Measurements from ENCODE around the gene FGF9.

FGF9 gene

DNA sequence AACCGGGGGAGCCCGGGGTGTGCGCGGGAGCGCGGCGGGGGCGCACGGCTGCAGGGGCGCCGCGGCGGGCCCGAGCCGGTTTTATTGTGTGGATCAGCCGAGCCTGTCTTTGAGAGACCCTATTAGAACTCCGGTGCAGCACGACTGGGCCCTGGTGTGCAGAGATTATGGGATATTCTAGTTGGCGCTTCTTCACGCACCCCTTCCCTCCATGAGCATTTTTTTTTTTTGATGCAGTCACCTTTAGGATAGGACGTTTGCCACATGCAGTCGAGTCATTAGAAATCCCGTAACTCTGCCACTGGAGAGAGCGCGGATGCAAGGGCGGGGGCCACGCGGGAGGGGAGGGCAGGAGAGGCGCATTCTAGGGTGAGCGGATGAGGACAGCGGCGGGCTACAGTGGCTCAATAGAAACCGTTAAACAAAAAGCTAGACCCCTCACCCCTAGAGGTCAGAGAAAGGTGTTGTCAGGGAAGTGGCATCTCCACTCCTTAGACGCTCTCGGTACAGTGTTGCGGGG, 3.7 kb downstream of the FGF9 start:
- no peak for DNase-seq (ENCODE audit: low read depth)

DNA sequence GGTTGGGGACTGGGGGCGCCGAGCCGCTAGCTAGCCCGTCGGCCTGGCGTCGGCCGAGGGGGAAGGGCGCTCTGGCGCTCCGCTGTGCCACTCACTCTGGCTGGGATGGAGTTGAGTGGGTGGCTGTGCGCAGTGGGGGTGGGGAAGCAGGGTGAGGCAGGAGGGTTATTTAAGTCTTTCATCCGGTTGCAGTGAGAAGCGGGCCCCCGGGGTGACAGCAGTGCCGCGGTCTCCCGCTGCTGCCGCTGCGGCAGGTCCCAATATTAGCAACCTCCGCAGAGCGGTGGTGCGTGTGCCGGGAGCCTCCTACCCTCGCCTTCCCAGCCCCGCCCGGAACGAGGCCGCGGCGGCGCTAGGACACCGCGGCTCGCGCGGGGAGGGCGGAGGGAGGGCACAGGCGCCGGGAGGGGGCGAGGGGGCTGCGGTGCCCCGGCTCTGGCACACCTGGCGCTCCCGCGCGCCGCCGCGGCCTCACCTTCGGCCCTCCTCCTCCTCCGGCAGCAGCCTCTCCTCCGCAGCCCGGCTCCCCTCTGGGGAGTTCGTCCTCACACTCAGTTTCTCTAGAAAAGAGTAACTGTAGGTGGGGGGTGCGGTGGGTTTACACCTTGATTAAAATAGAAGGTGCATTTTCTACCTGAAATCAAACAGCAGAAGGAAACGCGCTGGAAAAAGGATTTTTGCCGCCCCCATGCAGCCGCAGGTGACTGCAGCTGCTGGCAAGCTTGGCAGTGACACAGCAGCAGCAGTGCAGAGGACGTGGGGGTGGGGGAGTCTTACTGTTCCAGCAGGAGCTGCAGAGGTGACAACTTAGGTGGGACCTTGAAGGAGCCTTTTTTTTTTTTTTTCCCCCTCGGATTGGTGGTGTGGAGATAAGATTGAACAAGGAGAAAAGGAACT, 4.5 kb downstream of the FGF9 start:
- DNase-seq (ENCODE audit: low read depth), result no peak

DNA sequence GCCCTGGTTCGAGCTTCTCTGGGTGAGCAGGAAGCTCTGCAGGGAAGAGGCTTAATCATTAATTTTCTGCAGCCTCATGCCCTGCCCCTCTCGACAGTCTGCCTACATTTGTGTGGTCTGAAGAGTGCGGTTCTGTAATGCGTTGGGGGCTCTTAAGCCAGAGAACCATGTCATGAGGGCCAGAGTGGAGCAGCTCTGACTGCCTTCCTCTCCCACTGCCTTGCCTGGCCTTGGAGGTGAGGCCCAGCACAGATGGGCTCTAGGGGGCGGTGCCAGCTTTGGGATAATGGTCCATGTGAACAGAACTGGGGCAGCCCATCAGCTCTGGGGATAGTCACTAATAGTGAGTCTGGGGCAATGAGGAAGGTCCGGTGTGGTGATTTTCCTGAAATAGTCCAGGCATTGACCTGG, 5.7 kb downstream of the FGF9 start:
- no peak for DNase-seq (ENCODE audit: low read depth)

DNA sequence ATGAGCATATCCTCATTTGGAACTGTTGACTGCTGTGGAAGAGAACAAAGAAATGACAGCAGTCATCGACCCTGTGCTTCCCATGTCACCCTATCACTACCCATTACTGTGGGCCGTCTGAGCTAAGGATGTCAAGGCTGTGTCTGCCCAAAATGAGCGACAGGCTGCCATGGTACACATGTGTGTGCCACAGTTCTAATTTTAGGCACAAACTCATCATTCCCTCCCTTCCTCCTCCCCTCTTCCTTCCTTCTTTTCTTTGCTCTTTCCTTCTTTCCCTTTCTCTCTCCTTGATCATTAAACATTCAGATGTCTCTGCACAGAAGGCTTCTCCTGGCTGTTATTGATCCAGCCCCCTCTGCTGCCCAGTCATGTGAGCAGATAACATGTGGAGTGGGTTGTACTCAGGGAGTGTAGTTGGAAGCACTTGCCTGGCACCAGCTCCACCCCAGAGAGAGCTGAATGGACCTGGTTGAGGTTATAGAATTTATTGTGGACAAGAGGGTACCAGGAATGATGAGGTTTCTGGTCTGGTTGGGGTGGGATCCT, 6.3 kb downstream of the FGF9 start:
- DNase-seq (ENCODE audit: low read depth), result no peak

DNA sequence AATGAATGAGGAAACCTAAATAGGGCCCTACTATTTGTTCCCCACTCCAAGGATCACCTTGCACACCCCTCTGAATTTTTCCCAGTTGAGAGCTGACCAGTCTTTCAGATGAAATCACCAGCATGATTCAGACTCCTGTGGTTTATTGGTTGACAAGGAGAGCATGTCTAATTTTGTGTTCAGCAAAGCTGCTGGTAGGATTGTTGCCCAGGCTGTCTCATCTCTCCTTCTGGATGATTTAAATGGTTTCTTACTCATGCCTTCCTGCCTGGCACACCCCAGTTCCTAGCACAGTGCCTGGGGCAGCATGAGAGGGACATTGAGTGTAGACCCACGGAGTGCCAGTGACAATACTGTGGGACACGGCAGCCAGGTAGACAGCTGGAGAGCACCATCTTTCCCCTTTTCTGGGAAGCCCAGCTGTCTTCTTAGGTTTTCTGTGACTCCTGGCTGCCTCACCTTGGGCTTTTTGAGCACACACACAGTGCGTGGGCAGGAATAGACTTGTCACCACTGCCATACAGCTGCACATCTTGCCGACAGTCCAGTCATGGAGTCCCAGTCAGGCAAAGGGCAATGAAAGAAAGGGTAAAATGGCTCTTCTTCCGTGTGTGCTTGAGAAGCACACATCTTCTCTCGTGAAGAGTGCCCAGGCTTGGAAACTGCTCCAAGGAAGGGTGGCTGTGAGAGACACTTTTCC, 12.3 kb downstream of the FGF9 start:
- DNase-seq (ENCODE audit: low read depth), result no peak

DNA sequence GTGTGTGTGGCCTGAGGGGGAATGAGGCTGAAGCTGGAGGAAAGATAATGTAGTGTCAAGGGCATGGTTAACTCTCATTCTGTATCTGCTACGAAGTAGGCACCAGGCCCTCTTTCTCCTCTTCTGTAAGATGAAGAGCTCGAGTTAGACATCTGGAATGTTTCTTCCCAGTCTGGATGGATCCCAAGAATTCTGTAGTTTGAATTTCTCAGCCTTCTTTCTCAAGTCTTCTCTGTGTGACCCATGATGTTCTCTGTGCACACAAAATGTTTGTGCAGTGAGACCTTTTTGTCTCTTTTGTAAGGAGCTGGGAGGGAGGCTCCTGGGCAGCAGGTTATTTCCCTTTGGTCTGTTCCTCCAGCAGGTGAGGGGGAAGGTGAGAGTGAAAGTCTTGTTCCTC, 13.7 kb downstream of the FGF9 start:
- no peak for DNase-seq (ENCODE audit: low read depth)

DNA sequence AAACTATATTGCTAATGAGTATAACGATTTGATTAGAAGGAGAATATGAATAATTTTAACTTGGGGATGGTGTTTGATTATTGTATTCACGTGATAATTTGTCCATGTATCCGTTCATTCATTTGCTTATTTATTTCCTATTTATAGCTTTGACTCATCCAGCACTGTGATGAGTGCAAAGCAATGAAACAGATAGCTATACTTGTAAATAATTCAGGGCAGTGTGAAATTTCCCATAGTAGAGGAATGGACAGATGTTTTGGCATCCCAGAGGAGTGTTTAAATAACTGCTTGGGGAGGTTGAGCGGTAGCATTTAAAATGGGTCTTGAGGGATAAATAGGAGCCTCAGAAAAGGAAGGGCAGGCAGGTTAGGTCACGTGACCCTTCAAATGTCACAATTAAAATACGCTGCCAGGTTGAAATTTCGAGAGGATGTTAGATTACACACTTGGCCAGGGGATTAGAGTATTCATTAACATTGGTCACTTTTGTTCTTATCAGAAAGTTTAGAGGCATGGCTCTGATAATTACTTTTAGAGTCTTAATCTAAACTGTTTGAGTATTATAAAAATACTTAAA, 14.7 kb downstream of the FGF9 start:
- DNase-seq (ENCODE audit: low read depth), result no peak

DNA sequence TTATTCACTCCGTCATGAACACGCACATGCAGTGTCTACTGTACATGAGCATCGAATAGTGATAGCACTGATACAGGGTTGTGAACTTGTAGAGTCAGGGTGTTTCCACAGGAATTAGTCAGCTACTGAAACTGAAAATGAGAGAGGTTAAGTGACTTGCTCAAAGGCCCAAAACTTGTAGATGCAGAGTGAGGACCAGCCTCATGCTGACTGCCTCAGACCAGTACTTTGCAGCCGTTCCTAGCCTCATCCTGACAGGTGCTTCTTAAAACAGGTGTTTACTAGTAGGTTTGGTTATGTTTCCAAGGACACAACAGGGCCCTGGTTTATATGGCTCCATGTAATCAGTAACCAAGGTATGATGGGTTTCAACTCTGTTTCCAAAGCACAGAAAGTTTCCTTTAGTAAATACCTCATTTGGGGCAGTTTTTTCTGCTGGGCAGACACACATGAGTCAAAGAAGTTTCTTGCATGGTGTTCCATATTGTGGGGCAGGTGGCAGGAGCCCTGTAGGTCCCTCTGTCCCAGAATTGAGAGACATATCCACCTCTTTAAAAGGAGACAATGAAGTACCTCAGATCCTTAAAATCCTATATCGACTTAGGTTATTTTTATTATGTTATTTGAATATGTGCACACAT, 16.0 kb downstream of the FGF9 start:
- no peak for DNase-seq (ENCODE audit: low read depth)

DNA sequence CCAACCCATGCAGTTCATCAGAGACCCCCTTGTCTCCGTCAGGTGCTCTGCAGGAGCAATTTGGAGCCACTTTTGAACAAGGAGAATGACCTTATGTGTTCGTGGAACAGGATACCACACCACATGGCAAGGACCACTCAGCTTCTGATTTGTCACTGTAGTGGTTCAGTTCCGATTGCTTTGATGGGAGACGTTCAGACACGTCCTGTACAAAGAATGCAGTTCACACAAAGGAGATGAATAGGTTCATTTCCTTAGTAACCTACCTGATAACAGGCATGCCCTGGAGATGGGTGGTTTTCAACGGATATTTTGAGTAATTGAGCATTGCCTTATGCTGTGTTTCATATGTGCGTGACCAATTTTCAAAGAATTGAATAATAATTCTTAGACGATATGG, 17.2 kb downstream of the FGF9 start:
- DNase-seq (ENCODE audit: low read depth), result no peak

DNA sequence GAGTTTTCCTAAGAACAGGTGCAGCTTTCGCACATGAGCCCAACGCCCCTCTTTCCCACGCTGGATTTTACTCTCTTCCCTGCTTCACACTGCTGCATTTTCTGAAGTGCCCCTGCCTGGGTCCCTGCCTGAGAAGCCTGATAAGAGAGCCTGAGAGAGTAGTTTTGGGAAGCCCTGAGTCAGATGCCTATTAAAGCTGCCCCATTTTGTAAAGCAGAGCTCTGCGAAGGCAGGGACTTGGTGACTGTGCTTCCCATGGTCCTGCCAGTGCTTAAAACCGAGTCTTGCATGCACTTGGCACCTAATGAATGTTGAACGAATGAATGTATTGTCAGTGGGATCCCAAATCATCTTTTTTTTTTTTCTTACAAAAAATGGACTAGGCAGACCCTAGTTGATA, 18.2 kb downstream of the FGF9 start:
- DNase-seq (ENCODE audit: low read depth), result no peak

DNA sequence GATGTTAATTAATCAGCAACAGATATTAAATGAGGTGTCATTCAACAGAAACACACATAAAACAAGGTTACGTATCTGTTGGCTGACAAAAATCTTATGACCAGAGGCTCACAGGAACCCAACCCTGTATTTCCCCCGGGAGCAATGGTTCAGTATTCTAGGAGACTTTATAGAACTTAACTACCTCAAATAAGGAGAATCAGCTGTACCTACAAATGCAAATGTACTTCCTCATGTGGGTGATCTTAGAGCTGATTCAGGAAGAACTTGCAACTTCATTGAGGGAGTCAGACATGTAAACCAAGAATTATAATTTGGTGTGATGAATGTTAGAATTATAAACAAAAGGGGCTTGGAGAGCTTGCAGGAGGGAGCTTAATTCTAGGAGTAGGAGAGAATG, 20.1 kb downstream of the FGF9 start:
- DNase-seq (ENCODE audit: low read depth), result no peak

DNA sequence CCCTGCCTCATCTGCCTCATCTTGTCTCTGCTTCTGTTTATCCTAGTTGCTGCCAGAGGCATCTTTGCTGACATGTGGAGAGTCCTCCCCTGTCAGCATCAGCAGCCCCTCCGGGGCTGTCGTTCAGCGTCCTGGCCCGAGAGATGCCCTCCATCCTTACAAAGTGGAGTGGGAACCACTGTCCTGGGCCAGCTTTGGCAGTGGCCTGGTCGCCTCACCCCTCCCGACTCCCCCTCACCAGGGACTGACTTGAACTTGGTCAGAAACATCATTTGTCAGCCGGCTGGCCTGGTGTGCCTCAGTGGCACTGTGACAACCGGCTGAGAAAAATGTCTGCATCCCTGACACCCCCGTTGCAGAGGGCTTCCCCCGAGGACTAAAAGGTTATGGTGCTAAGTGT, 20.6 kb downstream of the FGF9 start:
- no peak for DNase-seq (ENCODE audit: low read depth)

DNA sequence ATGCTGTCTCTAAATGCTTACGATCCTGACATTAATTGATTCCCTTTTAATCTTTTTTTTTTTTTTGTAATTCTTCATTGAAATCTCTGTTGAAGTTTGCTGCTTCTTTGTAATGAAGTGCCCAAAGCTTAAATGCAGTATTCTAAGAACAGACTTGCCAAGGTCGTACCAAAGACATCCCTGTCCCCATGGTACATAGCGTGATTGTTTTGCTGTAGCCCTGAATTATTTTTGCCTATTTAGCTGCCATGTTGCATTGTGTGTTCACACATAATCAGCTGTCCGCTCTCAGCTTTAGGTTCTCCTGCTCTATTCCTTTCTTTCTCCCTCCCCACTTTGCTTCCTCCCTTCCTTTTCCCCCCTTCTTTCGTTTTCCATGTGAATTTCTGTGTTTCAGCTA, 21.1 kb downstream of the FGF9 start:
- DNase-seq (ENCODE audit: low read depth), result no peak

DNA sequence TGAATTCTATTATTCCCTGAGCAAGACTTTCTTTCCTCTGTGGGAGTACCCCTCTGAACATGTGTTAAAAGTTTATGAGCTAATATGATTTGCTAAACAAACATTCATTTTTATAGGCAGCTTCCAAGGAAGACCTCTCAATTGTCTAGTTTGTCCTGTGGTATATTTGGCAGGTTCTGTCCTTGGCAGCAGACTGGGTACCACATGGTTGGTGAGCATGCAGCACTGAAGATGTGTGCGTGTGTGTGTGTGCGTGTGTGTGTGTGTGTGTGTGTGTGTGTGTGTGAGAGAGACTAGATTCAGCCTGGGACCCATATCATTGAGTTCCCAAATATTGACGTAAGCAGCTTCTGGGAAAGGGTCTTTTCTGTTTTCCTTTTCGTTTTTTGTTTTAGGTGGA, 24.0 kb downstream of the FGF9 start:
- no peak for DNase-seq (ENCODE audit: low read depth)

DNA sequence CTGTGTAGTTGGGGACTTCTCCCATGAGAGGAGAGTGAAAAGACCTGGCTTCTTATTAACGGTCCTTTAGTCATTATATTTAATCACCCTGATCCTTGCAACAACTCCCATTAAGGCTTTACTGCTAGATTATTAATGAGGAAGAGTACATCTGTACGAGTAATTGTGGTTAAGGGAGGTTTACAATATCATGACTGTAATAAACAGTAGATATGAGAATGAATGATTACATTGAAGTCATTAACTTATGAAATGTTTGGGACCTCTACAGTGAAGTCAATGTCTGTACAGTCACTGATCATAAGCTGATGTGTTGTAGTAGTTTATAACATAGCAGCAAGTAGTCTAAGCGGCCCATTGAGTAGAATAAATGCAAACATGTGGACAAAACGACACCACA, 24.7 kb downstream of the FGF9 start:
- DNase-seq (ENCODE audit: low read depth), result no peak

DNA sequence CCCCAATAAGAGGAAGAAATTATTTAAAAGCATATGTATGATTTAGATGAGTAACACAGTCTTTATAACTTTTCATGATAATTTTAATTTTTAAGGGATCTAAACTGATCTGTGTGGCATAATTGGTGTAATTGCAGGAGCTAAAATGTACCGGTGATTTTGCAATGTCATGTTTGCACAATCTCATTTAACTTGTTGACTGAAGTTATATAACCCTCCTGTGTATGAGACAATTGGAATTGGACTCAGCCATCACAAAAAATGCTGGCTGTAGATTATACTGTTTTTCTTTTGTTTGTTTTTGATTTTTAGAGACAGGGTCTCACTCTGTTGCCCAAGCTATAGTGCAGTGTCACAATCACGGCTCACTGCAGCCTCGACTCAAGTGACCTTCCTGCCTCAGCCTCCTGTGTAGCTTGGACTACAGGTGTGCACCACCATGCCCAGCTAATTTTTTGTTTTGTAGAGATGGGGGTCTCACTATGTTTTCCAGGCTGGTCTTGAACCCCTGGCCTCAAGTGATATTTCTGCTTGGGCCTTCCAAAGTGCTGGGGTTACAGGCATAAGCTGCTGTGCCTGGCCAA, 26.1 kb downstream of the FGF9 start:
- no peak for DNase-seq (ENCODE audit: low read depth)

DNA sequence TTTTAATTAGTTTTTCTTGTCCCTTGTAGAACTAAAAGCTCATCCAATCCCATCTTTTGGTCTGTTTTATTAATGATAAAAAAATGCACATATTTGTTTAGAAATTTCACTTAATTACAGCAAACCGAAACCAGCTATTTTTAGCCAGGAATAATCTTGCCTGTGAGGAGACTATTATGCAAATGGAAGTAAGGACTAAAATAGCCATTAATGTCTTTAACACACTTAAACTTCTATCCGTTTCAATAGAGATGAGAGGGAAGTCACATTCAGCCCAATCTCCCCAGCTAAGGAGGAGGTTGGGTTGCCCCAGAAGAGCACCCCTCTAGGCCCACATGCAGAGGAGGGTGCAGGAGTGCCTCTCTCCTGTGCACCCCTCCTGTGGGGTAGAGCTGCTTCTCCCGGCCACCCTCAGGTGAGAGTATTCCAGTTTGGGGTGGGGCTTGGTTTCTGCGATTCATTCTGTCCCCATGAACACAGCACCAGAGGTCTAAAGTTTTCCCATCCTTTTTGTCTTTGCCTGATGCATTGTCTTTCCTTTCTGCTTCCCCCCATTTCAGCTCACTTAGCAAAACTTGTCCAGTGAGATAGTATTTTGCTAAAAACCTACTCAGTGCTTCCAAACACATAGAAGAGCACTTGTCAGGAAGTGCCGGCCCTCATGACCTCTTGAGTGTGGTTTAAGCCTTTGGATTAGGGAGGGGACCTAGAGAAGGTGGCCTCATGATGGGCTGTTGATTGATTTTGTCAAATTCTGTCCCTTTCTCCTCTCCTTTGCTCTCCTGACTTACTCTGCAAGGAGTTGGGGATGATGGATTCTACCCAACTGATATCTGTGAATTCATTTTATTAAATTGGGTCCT, 28.2 kb downstream of the FGF9 start:
- no peak for DNase-seq (ENCODE audit: low read depth)

DNA sequence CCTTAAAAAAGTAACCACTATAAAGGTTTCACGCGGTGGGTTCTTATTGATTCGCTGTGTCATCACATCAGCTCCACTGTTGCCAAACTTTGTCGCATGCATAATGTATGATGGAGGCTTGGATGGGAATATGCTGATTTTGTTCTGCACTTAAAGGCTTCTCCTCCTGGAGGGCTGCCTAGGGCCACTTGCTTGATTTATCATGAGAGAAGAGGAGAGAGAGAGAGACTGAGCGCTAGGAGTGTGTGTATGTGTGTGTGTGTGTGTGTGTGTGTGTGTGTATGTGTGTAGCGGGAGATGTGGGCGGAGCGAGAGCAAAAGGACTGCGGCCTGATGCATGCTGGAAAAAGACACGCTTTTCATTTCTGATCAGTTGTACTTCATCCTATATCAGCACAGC, 30.6 kb downstream of the FGF9 start:
- DNase-seq (ENCODE audit: low read depth), result no peak

DNA sequence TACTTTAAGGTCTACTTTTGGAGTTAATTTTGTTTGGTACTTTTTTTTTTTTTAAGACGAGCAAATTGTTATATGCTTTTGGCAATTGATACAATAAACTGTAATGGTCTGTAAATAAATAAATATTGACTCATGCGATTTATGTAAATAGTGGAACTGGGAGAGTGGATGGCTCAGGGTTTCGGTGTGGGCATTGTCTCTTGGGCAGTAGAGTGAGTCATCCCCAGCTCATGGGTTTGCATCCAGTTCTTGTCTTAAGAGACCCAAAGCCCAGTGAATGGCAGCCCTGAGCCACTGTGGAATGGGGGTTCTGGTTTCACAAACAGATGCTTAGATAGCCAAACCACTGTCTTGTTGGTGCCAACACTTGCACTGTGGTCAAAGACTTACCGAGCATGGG, 33.0 kb downstream of the FGF9 start:
- no peak for DNase-seq (ENCODE audit: low read depth)

DNA sequence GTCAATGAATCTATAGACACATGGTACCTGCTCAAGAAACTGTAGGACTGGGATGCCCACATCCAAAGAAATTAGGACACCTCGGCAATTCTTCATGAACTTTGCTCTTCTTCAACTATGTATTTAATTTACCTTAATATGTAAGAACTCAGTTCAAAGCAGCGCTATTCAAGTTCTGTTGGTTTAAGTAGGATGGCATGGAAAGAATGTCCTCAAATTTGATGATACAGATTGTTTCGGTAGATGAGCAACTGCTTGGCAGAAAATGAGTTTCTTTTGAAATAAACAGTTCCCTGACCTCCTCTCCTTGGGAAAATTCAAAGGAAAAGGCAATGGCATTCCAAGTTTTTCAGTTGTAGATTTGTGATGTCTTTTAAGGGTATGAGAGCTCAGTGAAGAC, 36.7 kb downstream of the FGF9 start:
- no peak for DNase-seq (ENCODE audit: low read depth)

DNA sequence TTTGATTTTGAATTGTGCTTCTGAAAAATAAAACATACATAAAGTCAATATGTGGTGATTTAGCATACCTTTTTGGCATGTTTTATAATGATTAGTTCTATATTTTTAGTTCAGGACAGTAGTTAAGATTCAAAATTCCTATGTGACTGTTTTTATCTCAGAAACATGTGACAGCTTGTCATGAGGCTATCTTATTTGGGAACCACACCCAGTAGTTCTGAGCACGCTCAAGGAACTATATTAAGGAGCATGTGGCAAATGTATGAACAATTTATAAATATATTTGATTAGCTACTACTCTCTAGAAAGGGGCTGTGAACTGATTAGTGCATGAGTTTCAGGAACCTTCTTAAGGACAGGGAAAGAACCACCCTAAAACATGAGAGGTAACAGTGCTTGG, 38.8 kb downstream of the FGF9 start:
- DNase-seq (ENCODE audit: low read depth), result no peak
